Right lung (tissue), 5 donors: ENCODE data around the gene SHISA9. TPM values are rescaled to one million over a fixed set of nuclear protein-coding genes. Genes with fewer than 3 reads are reported as not detected.

Source experiments
- DNase-seq, 2 donors: peaks; one replicate each; pipeline ENCODE4 v3.0.0-alpha.2; 2013
- polyA plus RNA-seq, 5 donors: library from polyadenylated mRNA; unstranded; fragments of 120-200 nt; gene quantifications; one replicate each; pipeline versions ENCODE4 v1.2.1 to v1.2.3, GENCODE V29; 2013; ENCODE audit warnings: inconsistent platforms in 1 of 5, low replicate concordance in 1 of 5; ENCODE audit not compliant: insufficient read length in 5 of 5, insufficient read depth in 1 of 5

SHISA9 gene
- polyA plus RNA-seq, 5 donors, result 0.04 to 0.09 (median 0.08) TPM

DNA sequence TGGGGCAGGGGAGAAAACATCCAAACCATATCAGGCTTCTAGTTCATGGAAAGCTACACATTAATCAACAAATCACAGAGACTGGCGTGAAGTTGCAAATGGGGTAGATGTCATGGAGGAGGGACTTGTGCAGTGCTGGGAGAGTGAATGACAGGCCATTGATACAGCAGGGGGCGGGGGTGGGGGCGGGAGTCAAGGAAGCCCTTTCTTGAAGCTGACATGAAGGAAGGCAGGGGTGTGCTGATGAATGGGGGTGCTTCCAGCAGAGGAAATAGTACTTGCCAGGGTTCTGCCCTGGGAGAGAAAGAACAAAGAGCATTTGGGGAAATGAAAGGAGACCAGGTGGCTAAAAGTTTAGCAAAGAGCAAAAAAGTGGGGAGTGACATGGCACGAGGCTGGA is 269.9 kb downstream of the SHISA9 start:
- no peak for DNase-seq

DNA sequence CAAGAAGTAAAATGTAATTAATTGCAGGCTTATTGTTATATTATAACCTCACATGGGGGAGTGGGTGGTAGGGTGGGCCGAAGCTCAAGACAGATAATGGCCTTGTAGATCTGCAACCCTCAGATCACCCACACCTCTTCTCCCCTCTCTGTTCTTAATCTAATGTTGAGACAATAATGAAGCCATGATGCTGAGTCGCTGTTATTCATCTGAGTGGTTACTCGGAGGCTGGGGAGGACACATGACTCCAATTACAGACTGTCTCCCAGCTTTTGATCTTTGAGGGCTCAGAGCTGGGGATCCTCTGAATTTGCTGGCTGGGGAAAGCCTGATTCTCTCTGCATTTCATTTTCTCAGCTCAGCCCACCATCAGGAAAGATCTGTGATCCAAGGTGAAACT is 275.3 kb downstream of the SHISA9 start:
- no peak for DNase-seq

DNA sequence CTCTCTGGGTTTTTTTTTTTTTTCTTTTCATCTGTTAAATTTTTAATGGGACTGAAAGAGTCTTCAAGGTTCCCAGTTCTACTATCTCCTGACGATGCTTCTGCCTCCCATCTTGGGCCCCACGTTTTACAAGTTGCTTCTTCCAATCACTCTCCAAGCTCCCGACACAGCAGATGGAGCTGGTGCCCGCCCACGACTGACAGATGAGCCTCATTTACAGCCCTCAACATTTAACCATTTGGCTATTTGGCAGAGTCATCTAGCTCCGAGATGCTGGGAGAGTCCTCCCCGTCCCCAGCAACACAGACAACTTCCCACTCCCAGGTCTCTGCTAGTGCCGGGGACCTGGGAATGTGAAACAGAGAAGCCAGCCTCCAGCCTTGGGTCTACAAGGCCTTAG is 276.9 kb downstream of the SHISA9 start:
- no peak for DNase-seq

DNA sequence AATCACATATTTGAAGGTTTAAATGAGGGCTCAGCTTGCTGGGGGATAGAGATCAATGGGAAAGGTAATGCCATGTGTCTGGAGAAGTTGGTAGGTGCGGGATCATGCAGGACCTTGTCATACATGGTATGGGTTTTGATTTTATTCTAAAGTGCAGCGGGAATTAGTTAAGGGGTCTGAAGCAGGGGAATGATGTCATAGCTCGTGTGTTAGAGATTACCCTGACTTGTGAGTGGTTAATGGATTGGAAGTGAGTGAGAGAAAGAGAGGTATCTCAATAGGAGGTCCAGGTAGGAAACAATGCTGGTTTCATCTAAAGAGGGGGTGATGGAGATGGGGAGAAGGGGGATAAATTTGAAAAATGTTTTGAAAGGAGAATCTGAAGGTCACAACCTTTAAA is 280.0 kb downstream of the SHISA9 start:
- no peak for DNase-seq

DNA sequence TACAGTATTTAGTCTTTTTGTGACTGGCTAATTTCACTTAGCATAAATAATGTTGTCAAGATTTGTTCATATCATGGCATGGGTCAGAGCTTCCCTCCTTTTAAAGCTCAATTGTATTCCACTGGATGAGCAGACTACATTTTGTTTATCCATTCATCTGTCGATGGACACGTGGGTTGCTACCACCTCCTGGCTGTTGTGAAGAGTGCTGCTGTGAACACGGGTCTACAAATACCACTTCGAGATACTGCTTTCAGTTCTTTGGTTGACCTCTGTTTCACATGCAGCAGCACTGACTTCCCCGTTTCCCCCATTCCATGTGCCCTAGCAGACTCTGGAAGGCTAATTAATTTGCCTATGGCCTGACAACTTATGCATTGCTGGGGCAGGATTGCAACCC is 285.4 kb downstream of the SHISA9 start:
- no peak for DNase-seq

DNA sequence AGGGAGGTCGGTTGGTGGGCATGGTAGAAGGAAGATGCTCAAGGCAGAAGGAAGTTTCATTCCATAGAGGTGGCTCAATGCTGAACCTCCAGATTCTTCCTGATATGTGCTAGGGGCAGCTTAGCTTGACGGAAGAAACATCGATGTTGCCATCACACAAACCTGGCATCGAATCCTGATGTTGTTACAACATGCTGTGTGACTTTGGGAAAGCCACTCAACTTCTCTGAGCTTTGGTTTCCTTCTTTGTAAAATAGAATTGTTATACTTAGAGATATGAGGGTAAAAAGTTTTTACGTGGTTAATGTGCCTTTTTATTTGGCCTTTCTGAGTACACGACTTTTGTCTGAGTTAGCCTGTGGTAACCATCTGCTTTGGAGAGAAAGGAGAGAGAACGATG is 287.9 kb downstream of the SHISA9 start:
- no peak for DNase-seq

DNA sequence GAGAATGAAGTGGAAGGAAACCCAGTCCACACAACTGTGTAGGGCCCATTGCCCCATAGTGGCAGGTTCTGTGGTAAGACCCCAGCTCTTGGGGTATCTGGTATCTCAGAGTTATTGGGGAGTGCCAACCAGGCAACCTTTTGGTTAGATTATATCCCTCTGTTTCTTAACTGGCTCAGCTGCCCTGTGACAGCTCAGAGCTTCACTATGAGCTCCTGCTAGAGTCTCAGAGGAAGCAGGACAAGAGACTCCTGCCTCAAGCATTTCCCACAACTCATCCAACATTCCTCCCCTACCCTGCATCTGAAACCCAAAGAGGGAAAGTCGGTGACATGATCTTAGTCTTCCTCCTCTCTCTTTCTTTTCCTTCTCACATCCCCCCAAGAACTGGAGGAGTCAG is 292.3 kb downstream of the SHISA9 start:
- no peak for DNase-seq

DNA sequence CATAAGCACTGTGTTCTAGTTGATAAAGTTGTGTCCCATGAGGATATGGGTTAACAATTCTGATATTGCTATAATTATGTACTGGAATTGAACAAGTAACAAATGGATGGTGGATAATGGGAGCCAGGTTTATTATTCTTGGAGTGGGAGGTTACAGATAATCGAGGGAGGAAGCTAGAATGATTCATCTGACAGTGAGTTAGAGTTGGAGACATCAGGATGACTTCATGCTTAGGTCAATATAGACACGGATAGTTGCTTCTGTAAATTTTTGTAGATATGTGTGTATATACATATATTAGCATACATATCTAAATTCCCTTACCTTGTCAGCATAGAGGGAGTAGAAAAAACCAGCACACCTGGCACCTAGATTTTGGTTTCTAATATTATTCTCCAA is 293.4 kb downstream of the SHISA9 start:
- DNase-seq, result no peak

DNA sequence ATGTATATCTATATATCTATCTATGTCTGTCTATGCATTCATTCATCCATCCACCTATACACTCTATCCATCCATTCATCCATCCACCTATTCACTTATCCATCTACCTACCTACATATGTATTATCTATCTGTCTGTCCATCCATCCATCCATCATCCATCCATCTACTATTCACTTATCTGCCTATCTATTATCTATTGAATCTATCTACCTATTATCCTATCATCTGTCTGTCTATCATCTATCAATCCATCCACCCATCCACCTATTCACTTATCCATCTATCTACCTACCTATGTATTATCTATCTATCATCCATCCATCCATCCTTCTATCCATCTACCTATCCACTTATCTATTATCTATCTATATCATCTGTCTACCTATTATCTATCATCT is 302.3 kb downstream of the SHISA9 start:
- DNase-seq, result no peak

DNA sequence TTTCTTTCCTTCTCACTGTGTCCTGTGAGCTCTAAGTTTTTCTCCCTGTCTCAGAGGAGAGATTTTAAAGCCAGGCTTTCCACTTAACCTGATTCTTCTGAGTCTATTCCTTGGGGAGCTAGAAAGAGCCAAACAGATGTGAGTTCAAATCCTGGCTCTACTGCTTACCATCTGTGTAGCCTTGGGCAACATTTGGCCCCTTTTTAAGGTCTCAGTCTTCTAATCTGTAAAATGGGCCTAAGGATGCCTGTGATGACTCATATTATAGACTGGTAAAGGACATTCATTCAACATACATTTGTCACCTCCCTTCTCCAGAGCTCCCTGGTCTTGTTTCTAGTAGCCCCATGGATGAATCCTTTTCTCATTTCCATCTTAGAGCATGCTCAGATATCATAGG is 304.0 kb downstream of the SHISA9 start:
- DNase-seq, result no peak

DNA sequence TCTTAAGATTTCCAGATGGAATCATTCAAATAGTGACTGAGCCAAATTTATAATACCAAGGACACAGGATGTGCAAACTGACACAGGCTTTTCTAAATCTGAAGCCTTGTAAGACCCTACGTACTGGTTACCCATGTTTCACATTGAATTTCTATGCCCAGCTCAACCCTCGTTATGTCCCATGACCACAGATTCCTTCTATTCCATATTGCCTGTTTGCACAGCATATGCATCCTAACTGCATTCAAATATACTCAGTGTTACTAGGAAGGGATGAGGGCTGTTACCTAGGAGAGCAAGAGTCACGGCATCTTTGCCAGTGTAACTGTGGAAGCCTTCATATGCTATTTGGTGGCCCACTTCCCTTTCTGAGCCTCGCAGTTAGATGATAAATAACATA is 305.2 kb downstream of the SHISA9 start:
- DNase-seq, result no peak

DNA sequence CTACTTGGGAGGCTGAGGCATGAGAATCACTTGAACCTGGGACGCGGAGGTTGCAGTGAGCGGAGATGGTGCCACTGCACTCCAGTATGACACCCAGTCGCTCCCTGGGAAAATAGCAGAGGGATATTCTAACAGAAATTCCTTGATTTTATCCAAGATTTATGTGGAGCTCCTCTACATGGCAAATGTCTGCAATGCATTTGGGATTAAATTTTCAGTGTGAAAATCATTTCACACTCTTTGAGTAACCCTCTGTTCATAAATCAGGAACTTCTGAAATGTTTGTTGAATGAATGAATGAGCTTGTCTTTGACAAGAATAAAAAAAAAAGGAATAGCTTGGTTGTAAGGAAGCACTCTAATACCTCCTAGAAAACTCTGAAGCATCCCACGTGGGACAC is 305.8 kb downstream of the SHISA9 start:
- DNase-seq, result no peak

DNA sequence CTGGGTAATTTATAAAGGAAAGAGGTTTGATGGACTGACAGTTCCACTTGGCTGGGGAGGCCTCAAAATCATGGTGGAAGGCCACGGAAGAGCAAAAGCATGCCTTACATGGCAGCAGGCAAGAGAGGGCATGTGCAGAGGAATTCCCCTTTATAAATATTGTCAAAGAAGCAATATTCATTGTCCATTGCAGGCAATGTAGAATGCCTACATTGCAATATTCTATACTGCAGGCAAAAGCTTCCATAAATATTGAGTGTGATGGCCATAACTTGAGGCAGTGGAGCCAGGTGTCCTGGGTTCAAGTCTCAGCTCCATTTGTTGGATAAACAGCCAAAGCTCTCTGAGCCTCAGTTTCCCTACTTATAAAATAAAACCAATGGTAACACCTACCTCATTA is 322.3 kb downstream of the SHISA9 start:
- no peak for DNase-seq

DNA sequence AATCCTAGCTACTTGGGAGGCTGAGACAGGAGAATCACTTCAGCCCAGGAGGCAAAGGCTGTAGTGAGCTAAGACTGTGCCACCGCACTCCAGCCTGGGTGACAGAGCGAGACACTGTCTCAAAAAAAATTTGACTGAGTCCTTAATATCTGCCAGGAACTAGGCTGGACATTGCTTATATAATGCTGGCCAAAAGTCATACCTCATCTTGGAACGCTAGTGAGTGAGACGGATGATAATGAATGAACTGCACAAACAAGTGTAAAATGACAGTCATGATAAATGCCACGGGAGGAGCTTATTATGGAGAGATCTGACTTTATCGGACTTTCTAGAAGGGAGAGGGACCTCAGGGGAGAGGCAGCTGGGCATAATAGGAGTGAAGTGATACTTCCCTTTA is 327.6 kb downstream of the SHISA9 start:
- no peak for DNase-seq

DNA sequence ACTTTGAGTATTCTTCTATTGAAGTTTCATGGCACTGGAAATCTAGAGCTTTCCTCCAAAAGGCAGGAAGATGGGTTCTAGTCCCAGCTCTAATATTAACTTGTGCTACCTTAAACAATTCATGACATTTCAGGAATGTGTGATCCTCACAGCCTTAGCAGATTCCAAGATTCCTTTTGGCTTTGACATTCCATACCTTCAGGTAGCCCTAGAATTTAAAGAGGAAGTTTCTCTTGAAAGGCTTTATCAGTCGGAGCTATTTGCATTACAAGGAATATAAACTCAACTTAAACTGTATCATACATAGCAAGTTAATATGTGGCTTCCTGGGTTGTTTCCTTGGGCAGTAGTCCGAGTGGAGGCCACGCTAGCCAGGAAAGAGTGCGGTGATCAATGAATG is 330.0 kb downstream of the SHISA9 start:
- DNase-seq, result no peak

DNA sequence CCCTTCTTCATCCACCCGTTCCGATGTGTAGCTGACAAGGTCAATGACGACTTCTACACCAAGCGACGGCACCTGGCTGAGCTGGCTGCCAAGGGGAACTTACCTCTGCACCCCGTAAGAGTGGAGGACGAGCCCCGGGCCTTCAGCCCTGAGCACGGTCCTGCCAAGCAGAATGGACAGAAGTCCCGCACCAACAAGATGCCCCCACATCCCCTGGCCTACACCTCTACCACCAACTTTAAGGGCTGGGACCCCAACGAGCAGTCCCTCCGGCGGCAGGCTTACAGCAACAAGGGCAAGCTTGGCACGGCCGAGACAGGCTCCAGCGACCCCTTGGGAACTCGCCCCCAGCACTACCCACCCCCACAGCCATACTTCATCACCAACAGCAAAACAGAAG is 333.6 kb downstream of the SHISA9 start:
- no peak for DNase-seq

DNA sequence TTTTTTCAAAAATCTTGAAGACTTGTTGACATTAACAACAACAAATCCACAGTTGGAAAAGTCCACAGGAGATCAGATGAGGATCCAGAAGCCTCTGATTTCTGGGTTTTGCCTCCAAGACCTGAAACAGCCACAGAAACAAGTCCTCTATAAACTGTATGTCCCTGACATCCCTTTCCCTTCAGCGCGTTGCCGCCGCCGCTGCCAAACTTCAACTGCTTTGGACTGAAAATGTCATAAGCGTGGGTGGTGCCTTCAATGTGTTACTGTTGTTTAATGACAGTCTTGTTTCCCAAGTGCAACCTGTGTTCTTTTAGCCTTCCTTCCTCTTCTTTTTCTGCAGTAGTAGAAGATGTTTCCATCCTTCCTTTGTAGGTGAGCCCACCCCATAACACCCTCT is 334.9 kb downstream of the SHISA9 start:
- DNase-seq, result no peak

DNA sequence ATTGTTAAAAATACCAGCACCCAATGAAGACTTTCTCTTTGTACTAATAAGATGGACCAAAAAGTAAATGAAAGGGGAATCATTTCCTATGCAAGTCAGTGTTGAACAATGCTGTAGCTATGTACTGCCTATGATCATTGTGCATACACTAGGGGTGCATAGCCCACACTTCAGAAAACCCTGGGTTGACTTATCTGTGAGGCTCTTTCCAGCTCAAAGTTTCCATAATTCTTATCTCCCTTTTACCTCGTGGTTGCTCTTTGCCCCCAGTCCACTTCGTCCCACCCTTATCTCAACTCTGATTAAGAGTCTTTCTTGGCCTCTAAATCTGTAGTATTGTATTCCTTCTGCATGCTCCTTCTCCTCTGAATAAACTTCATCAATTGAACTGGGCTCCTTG is 336.8 kb downstream of the SHISA9 start:
- no peak for DNase-seq

DNA sequence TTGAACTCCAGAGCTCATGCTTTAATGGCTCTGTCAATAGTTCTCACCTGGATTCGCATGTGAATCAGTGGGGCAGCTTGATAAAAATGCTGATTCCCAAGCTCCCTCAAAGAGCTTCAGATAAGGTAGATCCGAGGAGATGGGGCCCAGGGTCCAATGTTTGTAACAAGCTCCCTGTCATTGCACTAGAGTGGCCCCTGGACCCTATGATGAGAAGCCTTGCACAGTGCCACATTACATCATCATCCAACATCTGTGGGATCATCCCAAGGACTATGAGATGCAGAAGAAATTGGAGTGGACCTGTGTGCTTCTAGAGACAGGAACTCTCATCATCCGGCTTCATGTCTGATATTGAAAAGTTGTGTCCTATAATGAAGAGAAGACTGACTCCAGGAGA is 340.8 kb downstream of the SHISA9 start:
- no peak for DNase-seq

DNA sequence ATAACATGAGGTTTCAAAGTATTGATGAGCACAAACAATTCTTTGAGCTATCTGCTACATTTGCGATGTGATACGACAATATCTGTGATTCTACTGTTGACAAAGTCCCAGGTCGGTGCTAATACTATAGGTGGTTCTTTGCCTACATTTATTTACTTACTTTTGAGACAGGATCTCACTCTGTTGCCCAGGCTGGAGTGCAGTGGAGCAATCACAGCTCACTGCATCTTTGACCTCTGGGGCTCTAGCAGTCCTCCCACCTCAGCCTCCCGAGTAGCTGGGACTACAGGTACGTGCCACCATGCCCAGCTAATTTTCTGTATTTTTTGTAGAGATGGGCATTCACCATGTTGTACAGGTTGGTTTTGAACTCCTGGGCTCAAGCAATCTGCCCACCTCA is 343.4 kb downstream of the SHISA9 start:
- no peak for DNase-seq

DNA sequence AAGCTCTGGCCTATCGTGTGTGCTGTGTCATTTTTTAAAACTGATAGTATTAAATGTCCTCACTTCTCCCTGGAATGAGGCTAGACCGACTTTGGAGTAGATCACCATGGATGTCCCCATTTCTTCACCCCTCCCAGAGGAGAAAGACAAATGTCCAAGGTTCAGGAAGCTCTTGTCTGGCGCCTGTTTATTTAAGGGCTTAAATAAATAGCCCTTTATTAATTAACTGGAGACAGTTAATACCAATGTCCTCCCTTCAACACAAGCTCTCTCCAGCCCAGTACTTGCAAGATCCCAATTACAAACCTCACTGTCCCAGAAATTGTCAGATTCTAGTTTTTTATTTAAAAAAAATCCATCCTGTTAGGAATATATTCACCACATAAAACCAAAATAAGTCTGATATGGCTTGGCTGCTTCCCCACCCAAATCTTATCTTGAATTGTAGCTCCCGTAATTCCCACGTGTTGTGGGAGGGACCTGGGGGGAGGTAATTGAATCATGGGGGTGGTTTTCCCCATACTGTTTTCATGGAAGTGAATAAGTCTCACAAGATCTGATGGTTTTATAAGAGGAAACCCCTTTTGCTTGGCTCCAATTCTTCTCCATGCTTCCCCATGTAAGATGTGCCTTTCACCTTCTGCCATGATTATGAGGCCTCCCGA is 344.4 kb downstream of the SHISA9 start:
- no peak for DNase-seq

DNA sequence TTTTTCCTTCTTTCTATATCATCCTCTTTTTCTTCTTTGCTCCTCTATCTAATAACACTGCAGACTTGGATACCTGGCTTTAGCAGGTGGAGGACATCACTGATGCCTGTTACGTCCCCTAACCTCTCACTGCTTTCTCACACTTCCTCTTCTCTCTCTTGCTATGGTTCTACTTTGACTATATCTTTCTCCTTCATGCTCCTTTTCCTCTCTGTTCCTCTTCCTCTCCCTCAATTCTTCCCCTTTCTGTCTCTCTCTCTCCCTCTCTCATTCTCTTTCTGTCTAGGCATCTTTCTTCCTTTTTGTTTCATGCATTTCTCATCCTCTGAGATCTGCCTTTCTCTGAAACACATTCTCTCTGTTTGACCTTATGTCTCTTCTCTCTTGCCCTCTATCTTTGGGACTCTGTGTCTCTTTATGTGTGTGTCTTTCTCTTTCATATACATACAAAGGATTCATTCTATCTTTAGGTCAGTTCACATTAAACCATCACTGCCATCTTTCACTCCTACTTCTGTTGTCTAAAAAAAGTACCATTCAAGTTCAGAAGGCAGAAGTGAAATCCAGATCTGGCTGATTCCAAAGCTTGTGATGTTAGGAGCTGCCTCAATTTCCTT is 353.7 kb downstream of the SHISA9 start:
- no peak for DNase-seq

DNA sequence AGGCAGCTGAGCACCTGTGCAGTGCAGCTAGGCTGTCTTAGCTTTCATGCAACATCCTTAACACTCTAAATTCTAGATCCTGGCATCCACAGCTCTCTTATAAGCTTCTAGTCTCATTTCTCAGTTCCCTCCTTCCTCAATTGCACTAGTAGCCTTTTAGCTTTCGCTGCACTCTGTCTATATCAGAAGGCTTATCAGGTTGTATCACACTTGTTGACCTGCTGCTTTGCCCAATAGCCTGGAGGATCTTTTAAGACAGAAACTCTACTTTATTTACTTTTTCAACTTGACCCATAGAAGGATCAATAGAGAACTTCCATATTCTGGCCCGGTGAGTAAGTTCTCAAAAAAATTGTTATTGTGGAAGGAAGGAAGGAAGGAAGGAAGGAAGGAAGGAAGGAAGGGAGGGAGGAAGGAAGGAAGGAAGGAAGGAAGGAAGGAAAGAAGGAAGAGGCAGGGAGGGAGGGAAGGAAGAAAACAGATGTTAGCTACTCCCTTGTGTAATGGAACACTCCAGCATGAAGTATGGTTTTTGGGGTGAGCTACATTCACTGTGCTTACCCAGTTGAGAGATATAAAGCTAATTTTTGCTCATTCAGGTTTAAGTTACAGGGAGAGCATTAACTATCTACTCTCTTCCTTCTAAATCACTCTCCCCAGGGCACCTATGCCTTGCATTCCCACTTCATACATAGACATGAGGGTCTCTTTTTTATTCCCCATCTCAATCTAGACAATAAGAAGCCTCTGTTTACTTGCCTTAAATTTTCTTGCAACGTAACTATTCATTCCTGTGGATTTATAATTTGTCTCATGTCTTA is 361.1 kb downstream of the SHISA9 start:
- no peak for DNase-seq
